Measurements from ENCODE around the gene TBPL2.

TBPL2 gene

GRCh38 chr14:55388160-55388559 lies 52.3 kb downstream of the TBPL2 start:
- Histone ChIP-seq H3K4me1 (ENCODE audit: control insufficient read depth, low read length) (no peaks in the 10 kb centered on the region), H3K27me3 (ENCODE audit: control insufficient read depth, low read length) (no peaks in the 10 kb centered on the region), H3K4me3 (ENCODE audit: low read length) (no peak overlapping the region), H4K20me1 (ENCODE audit: control insufficient read depth, insufficient read depth, low read depth, low read length) (no peaks in the 10 kb centered on the region), H3K9me3 (ENCODE audit: control insufficient read depth, insufficient read depth, low read length) (no peaks in the 10 kb centered on the region), H3K9me2 (replicated peaks; ENCODE audit: control insufficient read depth, low read length) (no peaks in the 10 kb centered on the region), H3K79me2 (ENCODE audit: control insufficient read depth, low read length) (no peaks in the 10 kb centered on the region), H3F3A (ENCODE audit: control insufficient read depth, insufficient read depth) (no peaks in the 10 kb centered on the region), H3K4me2 (ENCODE audit: low read length) (no peak overlapping the region), H3K27ac (ENCODE audit: low read depth, low read length) (no peak overlapping the region), H3K36me3 (ENCODE audit: control insufficient read depth, low read length) (no peaks in the 10 kb centered on the region)
- TF ChIP-seq EZH2phosphoT487 (IDR thresholded peaks at IDR 0.05; ENCODE audit: borderline replicate concordance, low read length) (no peak), CTCF (IDR thresholded peaks at IDR 0.05; ENCODE audit: low read depth, low read length, poor library complexity, severe bottlenecking) (no peak)

GRCh38 chr14:55387121-55387520 lies 53.3 kb downstream of the TBPL2 start:
- no peak overlapping the region for H3K4me2 ChIP-seq (ENCODE audit: low read length)
- no peaks in the 10 kb centered on the region for H3K9me3 ChIP-seq (ENCODE audit: control insufficient read depth, insufficient read depth, low read length)
- H3K4me1 ChIP-seq (ENCODE audit: control insufficient read depth, low read length) = no peaks in the 10 kb centered on the region
- H3K27me3 ChIP-seq (ENCODE audit: control insufficient read depth, low read length) = no peaks in the 10 kb centered on the region
- no peak overlapping the region for H3K4me3 ChIP-seq (ENCODE audit: low read length)
- no peaks in the 10 kb centered on the region for H3K79me2 ChIP-seq (ENCODE audit: control insufficient read depth, low read length)
- TF ChIP-seq EZH2phosphoT487 (IDR thresholded peaks at IDR 0.05; ENCODE audit: borderline replicate concordance, low read length) = no peak
- no peak overlapping the region for H3K27ac ChIP-seq (ENCODE audit: low read depth, low read length)
- H3K9me2 ChIP-seq (replicated peaks; ENCODE audit: control insufficient read depth, low read length) = no peaks in the 10 kb centered on the region
- H3K36me3 ChIP-seq (ENCODE audit: control insufficient read depth, low read length) = no peaks in the 10 kb centered on the region
- no peaks in the 10 kb centered on the region for H3F3A ChIP-seq (ENCODE audit: control insufficient read depth, insufficient read depth)
- no peaks in the 10 kb centered on the region for H4K20me1 ChIP-seq (ENCODE audit: control insufficient read depth, insufficient read depth, low read depth, low read length)

GRCh38 chr14:55386037-55386808 lies 54.2 kb downstream of the TBPL2 start:
- Histone ChIP-seq H3K4me1 (ENCODE audit: control insufficient read depth, low read length) (no peaks in the 10 kb centered on the region), H3K79me2 (ENCODE audit: control insufficient read depth, low read length) (no peaks in the 10 kb centered on the region), H3F3A (ENCODE audit: control insufficient read depth, insufficient read depth) (no peaks in the 10 kb centered on the region), H3K27ac (ENCODE audit: low read depth, low read length) (no peak overlapping the region), H3K9me2 (replicated peaks; ENCODE audit: control insufficient read depth, low read length) (no peaks in the 10 kb centered on the region), H3K4me2 (ENCODE audit: low read length) (no peak overlapping the region), H3K36me3 (ENCODE audit: control insufficient read depth, low read length) (0 out of 2 replicates have a peak, but pooled peaks cover 3% of the 10 kb centered on the region), H3K9me3 (ENCODE audit: control insufficient read depth, insufficient read depth, low read length) (no peaks in the 10 kb centered on the region), H3K27me3 (ENCODE audit: control insufficient read depth, low read length) (no peaks in the 10 kb centered on the region), H4K20me1 (ENCODE audit: control insufficient read depth, insufficient read depth, low read depth, low read length) (no peaks in the 10 kb centered on the region), H3K4me3 (ENCODE audit: low read length) (no peak overlapping the region)
- TF ChIP-seq EZH2phosphoT487 (IDR thresholded peaks at IDR 0.05; ENCODE audit: borderline replicate concordance, low read length) (no peak), CTCF (IDR thresholded peaks at IDR 0.05; ENCODE audit: low read depth, low read length, poor library complexity, severe bottlenecking) (no peak)

GRCh38 chr14:55384536-55384935 lies 55.9 kb downstream of the TBPL2 start:
- Histone ChIP-seq H3K27me3 (ENCODE audit: control insufficient read depth, low read length) (no peaks in the 10 kb centered on the region), H3K36me3 (ENCODE audit: control insufficient read depth, low read length) (peaks cover 3% of the 10 kb centered on the region; the same call in 1 of the 2 replicates), H3F3A (ENCODE audit: control insufficient read depth, insufficient read depth) (no peaks in the 10 kb centered on the region), H3K4me2 (ENCODE audit: low read length) (no peak overlapping the region), H3K9me3 (ENCODE audit: control insufficient read depth, insufficient read depth, low read length) (no peaks in the 10 kb centered on the region), H3K27ac (ENCODE audit: low read depth, low read length) (no peak overlapping the region), H3K9me2 (replicated peaks; ENCODE audit: control insufficient read depth, low read length) (no peaks in the 10 kb centered on the region), H3K4me1 (ENCODE audit: control insufficient read depth, low read length) (no peaks in the 10 kb centered on the region), H3K79me2 (ENCODE audit: control insufficient read depth, low read length) (no peaks in the 10 kb centered on the region), H4K20me1 (ENCODE audit: control insufficient read depth, insufficient read depth, low read depth, low read length) (no peaks in the 10 kb centered on the region), H3K4me3 (ENCODE audit: low read length) (no peak overlapping the region)
- TF ChIP-seq CTCF (IDR thresholded peaks at IDR 0.05; ENCODE audit: low read depth, low read length, poor library complexity, severe bottlenecking) (no peak), EZH2phosphoT487 (IDR thresholded peaks at IDR 0.05; ENCODE audit: borderline replicate concordance, low read length) (no peak)
